Peyer's patch (tissue), 4 donors: ENCODE results near the gene PPP6C. TPM values are rescaled to one million over a fixed set of nuclear protein-coding genes. Genes with fewer than 3 reads are reported as not detected.
"Not testable (repeated sequence)": the region's sequence is repeated elsewhere in the genome, so short reads cannot be mapped to it uniquely, and the experiment has no call there.

Experiments used
- DNase-seq, 3 donors: peaks; one replicate each; pipeline ENCODE4 v3.0.0-alpha.2; 2017 to 2019
- H3K27ac ChIP-seq, 4 donors: fragments of 200-600 bp; sonication (generic); one replicate each; pipeline ENCODE4 v1.5.1; 2016 to 2019
- H3K27me3 ChIP-seq, 2 donors: fragments of 200-600 bp; sonication (generic); one replicate each; pipeline ENCODE4 v1.5.1; 2019
- H3K36me3 ChIP-seq, 3 donors: fragments of 200-600 bp; sonication (generic); one replicate each; pipeline ENCODE4 v1.5.1; 2016 to 2019
- H3K4me1 ChIP-seq, 4 donors: fragments of 200-600 bp; sonication (generic); one replicate each; pipeline ENCODE4 v1.5.1; 2016 to 2019
- H3K4me3 ChIP-seq, 4 donors: fragments of 200-600 bp; sonication (generic); 1 replicate in 3 of 4; 2 replicates in 1 of 4; pipeline ENCODE4 v1.5.1; 2016 to 2019; ENCODE audit warnings: mild to moderate bottlenecking in 1 of 4
- H3K9me3 ChIP-seq, 4 donors: fragments of 200-600 bp; sonication (generic); one replicate each; pipeline ENCODE4 v1.5.1; 2016 to 2019; ENCODE audit warnings: mild to moderate bottlenecking in 1 of 4
- CTCF ChIP-seq, 6 experiments: fragments of 450-650 bp in 4 of 6; fragments of 200-600 bp in 2 of 6; sonication (generic) in 1 of 6; IDR thresholded peaks; one replicate each; pipeline ENCODE4 v1.5.1; 2017 to 2019; ENCODE audit warnings: antibody characterized with exemption in 6 of 6, mild to moderate bottlenecking in 3 of 6, moderate library complexity in 1 of 6
- POLR2A ChIP-seq, 2 donors: fragments of 450-650 bp; IDR thresholded peaks; one replicate each; pipeline ENCODE4 v1.5.1; 2017; ENCODE audit warnings: antibody characterized with exemption in 2 of 2, mild to moderate bottlenecking in 2 of 2, moderate library complexity in 2 of 2
- total RNA-seq, 4 donors: library from RNA; depleted of rRNA; stranded (reverse); fragments of >200 nt; gene quantifications; one replicate each; pipeline ENCODE4 v1.1.0, GENCODE V29; 2016

The PPP6C gene
- total RNA-seq, 4 donors from 2014 or later = 15.5 to 29.9 (median 20.0) TPM

- TF ChIP-seq POLR2A (IDR thresholded peaks at IDR 0.05) (no peak), CTCF (IDR thresholded peaks at IDR 0.05) (no peak)
- H3K4me1 ChIP-seq = peaks cover 0 to 33% (median 8%) of the 10 kb centered on the region in 4 donors
- peak overlapping the region; percentile 64 to 98 (median 86) for H3K4me3 ChIP-seq
- no peaks in the 10 kb centered on the region for H3K27me3 ChIP-seq
- H3K36me3 ChIP-seq = no peaks in the 10 kb centered on the region
- H3K27ac ChIP-seq = peak overlapping the region; percentile 90 to 95 (median 92)
- H3K9me3 ChIP-seq = no peaks in the 10 kb centered on the region
- DNase-seq = no peak
These were observed 778 bp upstream of the PPP6C start for GRCh38 chr9:125190361-125190801.

- TF ChIP-seq CTCF (IDR thresholded peaks at IDR 0.05) = no peak
- no peak for TF ChIP-seq POLR2A (IDR thresholded peaks at IDR 0.05)
- Histone ChIP-seq H3K36me3 (no peaks in the 10 kb centered on the region), H3K4me3 (peak overlapping the region; percentile 64 to 98 (median 86)), H3K27ac (peak overlapping the region; percentile 90 to 95 (median 92)), H3K27me3 (no peaks in the 10 kb centered on the region), H3K9me3 (no peaks in the 10 kb centered on the region), H3K4me1 (peaks cover 0 to 37% (median 8%) of the 10 kb centered on the region in 4 donors)
- peak; percentile 50 to 62 (median 58) for DNase-seq
These were observed 617 bp downstream of the PPP6C start for GRCh38 chr9:125189011-125189360.

GRCh38 chr9:125183561-125183960 is 6.0 kb downstream of the PPP6C start:
- no peaks in the 10 kb centered on the region for H3K36me3 ChIP-seq
- no peaks in the 10 kb centered on the region for H3K27me3 ChIP-seq
- TF ChIP-seq CTCF (IDR thresholded peaks at IDR 0.05) = no peak
- TF ChIP-seq POLR2A (IDR thresholded peaks at IDR 0.05) = no peak
- H3K4me3 ChIP-seq = no peak overlapping the region
- no peaks in the 10 kb centered on the region for H3K9me3 ChIP-seq
- no peak overlapping the region for H3K27ac ChIP-seq
- peaks cover 0 to 33% (median 2%) of the 10 kb centered on the region in 4 donors for H3K4me1 ChIP-seq
- no peak for DNase-seq

GRCh38 chr9:125183054-125183453 is 6.5 kb downstream of the PPP6C start:
- H3K4me1 ChIP-seq = peaks cover 0 to 28% (median 0%) of the 10 kb centered on the region in 4 donors
- no peak overlapping the region for H3K27ac ChIP-seq
- H3K9me3 ChIP-seq = no peaks in the 10 kb centered on the region
- no peaks in the 10 kb centered on the region for H3K36me3 ChIP-seq
- TF ChIP-seq POLR2A (IDR thresholded peaks at IDR 0.05) (no peak), CTCF (IDR thresholded peaks at IDR 0.05) (no peak)
- DNase-seq = no peak
- H3K27me3 ChIP-seq = no peaks in the 10 kb centered on the region
- H3K4me3 ChIP-seq = no peak overlapping the region

- H3K27me3 ChIP-seq, H3K4me3 ChIP-seq, H3K27ac ChIP-seq, H3K36me3 ChIP-seq, DNase-seq, H3K9me3 ChIP-seq: not testable (repeated sequence)
- peaks cover 0 to 23% (median 0%) of the 10 kb centered on the region in 4 donors for H3K4me1 ChIP-seq
These were observed 7.8 kb downstream of the PPP6C start for GRCh38 chr9:125181756-125182155.

GRCh38 chr9:125180876-125181275 is 8.7 kb downstream of the PPP6C start:
- no peaks in the 10 kb centered on the region for H3K36me3 ChIP-seq
- peaks cover 0 to 17% (median 0%) of the 10 kb centered on the region in 4 donors for H3K4me1 ChIP-seq
- peak in 1 of 3 donors; percentile 18 for DNase-seq
- H3K9me3 ChIP-seq = no peaks in the 10 kb centered on the region
- TF ChIP-seq CTCF (IDR thresholded peaks at IDR 0.05) = no peak
- no peak for TF ChIP-seq POLR2A (IDR thresholded peaks at IDR 0.05)
- H3K27ac ChIP-seq = no peak overlapping the region
- H3K27me3 ChIP-seq = no peaks in the 10 kb centered on the region
- no peak overlapping the region for H3K4me3 ChIP-seq

GRCh38 chr9:125179776-125180175 is 9.8 kb downstream of the PPP6C start:
- H3K4me3 ChIP-seq, H3K27me3 ChIP-seq, H3K36me3 ChIP-seq, H3K9me3 ChIP-seq, DNase-seq, H3K27ac ChIP-seq: not testable (repeated sequence)
- peaks cover 0 to 17% (median 0%) of the 10 kb centered on the region in 4 donors for H3K4me1 ChIP-seq
